Bronchial epithelial cell (primary cell): ENCODE measurements around the gene IFNA4. TPM values are rescaled to one million over a fixed set of nuclear protein-coding genes. Genes with fewer than 3 reads are reported as not detected.
A peak's percentile ranks its signal among the peaks of the same experiment; 100 is the strongest.
"Not testable (repeated sequence)": the region's sequence is repeated elsewhere in the genome, so short reads cannot be mapped to it uniquely, and the experiment has no call there.

Experiments
- DNase-seq: peaks from one replicate; pipeline ENCODE4 v3.0.0-alpha.2; 2010; ENCODE audit warnings: low read depth
- FAIRE-seq: peaks from 2 replicates; lab custom pipeline; 2011; peaks lifted over from hg19 to GRCh38; lab: Jason Lieb, UNC
- H3K27me3 ChIP-seq: 2 replicates; pipeline ENCODE4 v1.5.1; 2011; ENCODE audit warnings: low read length; ENCODE audit not compliant: control insufficient read depth, insufficient read depth
- H3K36me3 ChIP-seq: 2 replicates; pipeline ENCODE4 v1.5.1; 2011; ENCODE audit warnings: low read length; ENCODE audit not compliant: control insufficient read depth, insufficient read depth
- H3K4me3 ChIP-seq: 2 replicates; pipeline ENCODE4 v1.5.1; 2011; ENCODE audit warnings: mild to moderate bottlenecking, low read depth, low read length, control low read depth
- total RNA-seq: library from RNA; depleted of rRNA; stranded (reverse); fragments of >200 nt; gene quantifications from 2 replicates; pipeline ENCODE4 v1.2.1, GENCODE V29; 2014
- TF ChIP-seq, protein P1 (sequence below): IDR thresholded peaks from 2 replicates; pipeline ENCODE4 v1.5.1; 2011; ENCODE audit warnings: mild to moderate bottlenecking, moderate library complexity, low read length, control low read depth, inconsistent platforms; ENCODE audit not compliant: insufficient read depth, severe bottlenecking

IFNA4 gene
- total RNA-seq, 1 donor from 2014 or later = not detected

DNA sequence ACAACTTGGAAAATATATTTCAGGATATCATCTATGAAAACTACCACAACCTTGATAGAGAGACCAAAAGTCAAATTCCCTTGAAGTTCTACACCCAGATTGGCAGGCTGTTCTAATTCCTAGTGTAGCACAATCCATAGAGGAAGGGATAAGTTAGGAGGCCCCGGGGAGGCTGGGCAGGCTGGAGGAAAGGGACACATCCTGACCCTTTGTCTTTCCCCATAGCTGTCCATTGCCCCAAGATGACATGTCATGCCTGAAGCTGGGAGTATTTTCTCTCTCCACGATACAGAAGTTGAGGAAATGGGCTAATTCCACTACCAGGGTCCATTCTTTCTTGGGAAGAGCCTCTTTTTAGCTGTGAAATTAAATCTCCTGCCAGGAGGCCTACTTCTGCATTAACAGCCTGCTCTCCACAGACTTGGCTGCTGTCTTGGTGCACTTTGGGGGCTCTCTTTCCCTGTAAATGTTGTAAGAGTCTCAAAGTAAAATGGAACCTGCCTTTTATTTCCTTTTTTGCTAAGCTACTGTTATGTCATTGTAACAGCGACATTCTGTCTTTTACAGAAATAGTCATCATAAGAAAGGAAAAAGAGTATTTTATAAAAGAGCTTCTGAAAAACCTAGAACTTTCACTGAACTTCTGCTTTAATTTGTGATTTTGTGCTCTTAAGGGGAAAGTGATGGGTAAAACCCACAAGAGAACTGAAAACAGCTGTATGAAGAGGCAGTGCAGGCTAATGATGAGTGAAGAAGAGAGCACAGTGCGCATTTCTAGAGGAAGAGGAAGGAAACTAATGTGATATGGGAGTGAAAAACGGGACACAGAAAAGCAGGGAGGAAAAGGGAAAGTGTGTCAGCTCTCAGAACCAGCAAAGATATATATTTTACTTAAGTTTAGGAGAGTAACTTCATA lies 26.3 kb upstream of the IFNA4 start:
- FAIRE-seq, H3K27me3 ChIP-seq, H3K36me3 ChIP-seq, H3K4me3 ChIP-seq: not testable (repeated sequence)
- DNase-seq = peak; percentile 10
- TF ChIP-seq, protein P1, sequence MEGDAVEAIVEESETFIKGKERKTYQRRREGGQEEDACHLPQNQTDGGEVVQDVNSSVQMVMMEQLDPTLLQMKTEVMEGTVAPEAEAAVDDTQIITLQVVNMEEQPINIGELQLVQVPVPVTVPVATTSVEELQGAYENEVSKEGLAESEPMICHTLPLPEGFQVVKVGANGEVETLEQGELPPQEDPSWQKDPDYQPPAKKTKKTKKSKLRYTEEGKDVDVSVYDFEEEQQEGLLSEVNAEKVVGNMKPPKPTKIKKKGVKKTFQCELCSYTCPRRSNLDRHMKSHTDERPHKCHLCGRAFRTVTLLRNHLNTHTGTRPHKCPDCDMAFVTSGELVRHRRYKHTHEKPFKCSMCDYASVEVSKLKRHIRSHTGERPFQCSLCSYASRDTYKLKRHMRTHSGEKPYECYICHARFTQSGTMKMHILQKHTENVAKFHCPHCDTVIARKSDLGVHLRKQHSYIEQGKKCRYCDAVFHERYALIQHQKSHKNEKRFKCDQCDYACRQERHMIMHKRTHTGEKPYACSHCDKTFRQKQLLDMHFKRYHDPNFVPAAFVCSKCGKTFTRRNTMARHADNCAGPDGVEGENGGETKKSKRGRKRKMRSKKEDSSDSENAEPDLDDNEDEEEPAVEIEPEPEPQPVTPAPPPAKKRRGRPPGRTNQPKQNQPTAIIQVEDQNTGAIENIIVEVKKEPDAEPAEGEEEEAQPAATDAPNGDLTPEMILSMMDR = peak; percentile 48

DNA sequence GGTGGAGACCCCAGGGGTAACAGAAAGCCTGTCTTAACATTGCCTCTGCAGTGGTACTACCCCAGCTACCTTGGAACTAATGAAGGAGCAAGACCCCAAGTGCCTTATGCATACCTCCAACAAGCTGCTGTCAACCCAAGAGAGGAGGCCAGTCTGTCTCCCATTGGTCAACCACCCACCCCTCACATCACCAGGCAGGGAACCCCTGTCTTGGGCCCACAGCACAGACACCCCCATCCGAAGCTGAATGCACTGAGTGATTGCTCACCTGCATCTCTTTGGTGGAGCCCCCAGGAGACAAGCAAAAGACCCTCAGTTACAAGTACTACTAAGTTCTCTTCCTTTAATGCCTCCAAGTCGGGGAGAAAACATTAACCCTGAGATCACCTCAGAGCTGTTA lies 24.8 kb upstream of the IFNA4 start:
- H3K27me3 ChIP-seq, DNase-seq, H3K4me3 ChIP-seq, H3K36me3 ChIP-seq: not testable (repeated sequence)
- FAIRE-seq = peak; percentile 86

DNA sequence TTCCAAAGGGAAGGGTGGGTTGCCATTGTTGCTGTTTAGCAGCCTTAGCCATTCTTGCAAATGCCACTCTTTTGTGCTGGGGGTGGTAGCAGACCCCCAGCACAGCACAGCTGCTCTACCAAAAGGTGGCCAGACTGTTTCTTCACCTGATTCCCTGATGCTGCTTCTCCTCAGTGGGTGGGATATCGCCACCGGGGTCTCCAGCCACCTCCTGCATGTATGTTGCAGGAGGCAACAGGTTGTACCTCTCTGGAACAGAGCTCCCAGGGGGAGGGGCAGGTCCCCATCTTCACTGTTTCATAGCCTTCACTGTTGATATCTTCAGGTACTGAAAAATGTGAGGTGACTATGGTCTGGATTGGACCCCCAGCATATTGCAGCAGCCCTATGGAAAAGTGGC lies 23.4 kb upstream of the IFNA4 start:
- not testable (repeated sequence) for FAIRE-seq, H3K36me3 ChIP-seq, H3K27me3 ChIP-seq, H3K4me3 ChIP-seq, DNase-seq

DNA sequence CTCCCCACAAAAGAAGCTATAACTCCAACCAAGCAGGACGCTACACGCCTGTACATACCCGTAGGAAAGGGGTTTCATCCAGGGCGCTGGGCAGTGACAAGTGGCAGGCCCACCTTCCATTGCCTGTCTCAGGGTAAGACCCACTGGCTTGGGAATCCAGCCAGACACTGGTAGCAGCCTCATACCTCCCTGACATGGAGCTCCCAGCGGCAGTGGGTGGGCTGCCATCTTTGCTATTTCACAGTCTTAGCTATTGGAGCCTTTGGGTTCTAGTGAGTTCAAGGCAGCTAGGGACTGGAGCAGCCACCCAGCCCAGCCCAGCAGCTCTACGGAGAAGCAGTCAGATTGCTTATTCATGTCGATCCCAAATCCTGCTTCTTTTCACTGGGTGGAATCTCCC lies 22.9 kb upstream of the IFNA4 start:
- no peaks in the 10 kb centered on the region for H3K36me3 ChIP-seq
- DNase-seq (no peak), FAIRE-seq (no peak)
- peaks cover 2% of the 10 kb centered on the region for H3K27me3 ChIP-seq
- H3K4me3 ChIP-seq = no peak overlapping the region
- TF ChIP-seq, protein P1 = no peak

DNA sequence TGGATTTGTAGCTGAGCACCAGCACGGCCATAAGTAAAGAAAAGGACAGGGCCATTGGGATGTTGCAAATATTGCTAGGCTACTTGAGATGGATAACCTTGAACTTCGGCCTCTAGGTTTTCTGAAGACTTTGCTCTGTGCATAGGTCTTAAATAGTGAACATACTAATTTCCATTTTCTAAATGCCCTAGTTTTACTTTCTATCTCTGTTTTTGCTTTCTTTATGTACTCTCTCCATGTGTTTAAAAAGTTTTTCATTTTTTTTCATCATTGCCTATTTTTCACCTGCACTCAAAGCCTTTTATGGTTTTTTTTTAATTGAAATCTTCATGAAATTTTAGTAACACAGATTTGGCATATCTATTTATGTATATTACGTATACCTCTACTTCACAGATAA lies 19.7 kb upstream of the IFNA4 start, which contains the start of gene IFNA10:
Gene IFNA10 (minus strand): TSS at position 101 of the 400 bp plus-strand sequence. CDS start 46 bp downstream, at position 55.
- not testable (repeated sequence) for H3K36me3 ChIP-seq, H3K4me3 ChIP-seq, FAIRE-seq, DNase-seq, H3K27me3 ChIP-seq

DNA sequence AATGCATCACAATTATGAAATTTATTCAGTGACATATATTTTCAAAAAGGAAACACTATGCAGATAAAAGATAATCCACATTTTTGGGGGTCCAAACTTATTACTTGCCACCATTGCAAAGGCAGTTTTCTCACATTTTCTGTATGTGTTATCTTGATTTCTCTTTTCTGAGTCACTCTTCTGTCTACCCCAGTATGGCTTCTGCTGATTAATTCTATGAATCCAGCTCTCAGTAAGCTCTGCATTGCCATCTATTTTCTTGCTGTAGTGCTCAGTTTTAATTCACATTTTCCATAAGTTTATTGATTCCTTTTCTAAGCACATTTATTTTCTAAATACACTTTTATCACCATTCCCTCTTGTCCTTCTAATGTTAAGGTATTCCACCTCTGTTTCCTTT lies 17.8 kb upstream of the IFNA4 start:
- TF ChIP-seq, protein P1 = no peak
- FAIRE-seq (no peak), DNase-seq (no peak)
- no peaks in the 10 kb centered on the region for H3K27me3 ChIP-seq
- no peaks in the 10 kb centered on the region for H3K36me3 ChIP-seq
- H3K4me3 ChIP-seq = no peak overlapping the region

DNA sequence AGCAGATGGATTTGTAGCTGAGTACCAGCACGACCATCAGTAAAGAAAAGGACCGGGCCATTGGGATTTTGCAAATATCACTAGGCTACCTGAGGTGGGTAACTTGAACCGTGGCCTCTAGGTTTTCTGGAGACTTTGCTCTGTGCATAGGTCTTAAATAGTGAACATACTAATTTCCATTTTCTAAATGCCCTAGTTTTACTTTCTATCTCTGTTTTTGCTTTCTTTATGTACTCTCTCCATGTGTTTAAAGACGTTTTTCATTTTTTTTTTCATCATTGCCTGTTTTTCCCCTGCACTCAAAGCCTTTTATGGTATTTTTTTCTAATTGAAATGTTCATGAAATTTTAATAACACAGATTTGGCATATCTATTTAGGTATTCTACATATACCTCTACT lies 14.7 kb upstream of the IFNA4 start, which contains the start of gene IFNA7:
Gene IFNA7 (minus strand): TSS at position 101 of the 400 bp plus-strand sequence. CDS start 40 bp downstream, at position 61.
- FAIRE-seq, H3K4me3 ChIP-seq, DNase-seq, H3K36me3 ChIP-seq, H3K27me3 ChIP-seq: not testable (repeated sequence)
